Muscle layer of colon (tissue), 2 donors: ENCODE measurements around the gene MRPS2.
"Not testable (repeated sequence)": the region's sequence is repeated elsewhere in the genome, so short reads cannot be mapped to it uniquely, and the experiment has no call there.

Experiments used
- H3K27ac ChIP-seq: one replicate; pipeline ENCODE4 v1.7.0; 2013; ENCODE audit warnings: low read depth, mild to moderate bottlenecking, low read length, moderate library complexity
- H3K27me3 ChIP-seq, 2 donors: one replicate each; pipeline ENCODE4 v1.7.0; 2013; ENCODE audit warnings: low read length in 2 of 2, mild to moderate bottlenecking in 2 of 2; ENCODE audit not compliant: insufficient read depth in 2 of 2, control insufficient read depth in 1 of 2
- H3K36me3 ChIP-seq: one replicate; pipeline ENCODE4 v1.7.0; 2013; ENCODE audit warnings: mild to moderate bottlenecking, low read length; ENCODE audit not compliant: insufficient read depth
- H3K4me1 ChIP-seq: one replicate; pipeline ENCODE4 v1.7.0; 2013; ENCODE audit warnings: mild to moderate bottlenecking, low read length; ENCODE audit not compliant: insufficient read depth
- H3K4me3 ChIP-seq, 2 donors: one replicate each; pipeline ENCODE4 v1.7.0; 2013; ENCODE audit warnings: low read length in 2 of 2, low read depth in 1 of 2, mild to moderate bottlenecking in 1 of 2, moderate library complexity in 1 of 2
- H3K9ac ChIP-seq: one replicate; pipeline ENCODE4 v1.7.0; 2013; ENCODE audit warnings: low read length
- H3K9me3 ChIP-seq: one replicate; pipeline ENCODE4 v1.7.0; 2013; ENCODE audit warnings: mild to moderate bottlenecking, low read length
- donor health status: abdominal sarcoma.
- donor health status: Adenocarcinoma of cecum.

MRPS2 gene

GRCh38 chr9:135549478-135550343, 49.2 kb downstream of the MRPS2 start:
- H3K27ac ChIP-seq, H3K4me3 ChIP-seq, H3K9me3 ChIP-seq, H3K27me3 ChIP-seq, H3K36me3 ChIP-seq, H3K4me1 ChIP-seq, H3K9ac ChIP-seq: not testable (repeated sequence)

GRCh38 chr9:135550344-135550918, 49.9 kb downstream of the MRPS2 start:
- no peak overlapping the region for H3K27ac ChIP-seq
- H3K36me3 ChIP-seq: no peaks in the 10 kb centered on the region
- H3K4me1 ChIP-seq: no peaks in the 10 kb centered on the region
- no peak overlapping the region for H3K4me3 ChIP-seq
- H3K9me3 ChIP-seq: no peaks in the 10 kb centered on the region
- no peak overlapping the region for H3K9ac ChIP-seq
- peaks cover 0 to 6% of the 10 kb centered on the region in 2 donors for H3K27me3 ChIP-seq

DNA sequence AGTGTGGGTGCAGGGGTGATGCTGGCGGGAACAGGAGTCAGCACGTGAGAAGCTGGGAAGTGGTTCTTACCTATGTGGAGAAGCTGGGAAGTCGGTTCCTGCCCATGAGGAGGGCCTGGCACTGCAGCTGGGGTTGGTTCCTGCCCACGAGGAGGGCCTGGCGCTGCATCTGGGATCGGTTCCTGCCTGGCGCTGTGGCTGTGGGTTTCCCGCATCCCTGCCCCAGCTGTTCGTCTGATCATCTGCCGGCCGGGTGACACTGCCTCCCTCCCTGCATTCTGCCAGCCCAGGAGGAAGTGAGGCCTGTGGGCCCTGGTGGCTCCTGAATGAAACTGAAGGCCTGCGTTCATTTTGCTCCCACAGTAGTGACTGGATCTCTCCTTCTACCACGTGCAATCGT, 50.5 kb downstream of the MRPS2 start:
- Histone ChIP-seq H3K4me3 (no peak overlapping the region), H3K27ac (no peak overlapping the region), H3K36me3 (no peaks in the 10 kb centered on the region), H3K4me1 (no peaks in the 10 kb centered on the region), H3K27me3 (peaks cover 0 to 6% of the 10 kb centered on the region in 2 donors), H3K9me3 (no peaks in the 10 kb centered on the region), H3K9ac (no peak overlapping the region)

DNA sequence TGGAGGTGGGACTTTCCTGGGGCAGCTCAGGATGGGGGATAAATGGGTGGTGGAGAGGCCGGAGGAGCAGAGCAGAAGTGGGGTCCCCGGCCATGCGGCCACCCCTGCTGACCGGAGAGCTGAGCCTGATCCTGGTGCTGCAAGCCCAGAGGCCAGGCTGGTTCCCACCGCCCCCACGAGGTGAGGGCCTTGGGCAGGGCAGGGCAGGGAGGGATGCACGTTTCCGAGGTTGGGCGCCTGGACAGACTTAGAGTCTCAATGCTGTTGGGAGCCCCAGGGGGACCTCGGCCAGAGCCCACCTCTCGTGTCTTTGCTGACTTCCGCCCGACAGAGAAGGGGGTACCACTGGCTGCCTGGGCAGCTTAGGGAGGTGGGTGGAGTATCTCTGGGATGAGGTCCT, 51.0 kb downstream of the MRPS2 start:
- H3K9me3 ChIP-seq: no peaks in the 10 kb centered on the region

DNA sequence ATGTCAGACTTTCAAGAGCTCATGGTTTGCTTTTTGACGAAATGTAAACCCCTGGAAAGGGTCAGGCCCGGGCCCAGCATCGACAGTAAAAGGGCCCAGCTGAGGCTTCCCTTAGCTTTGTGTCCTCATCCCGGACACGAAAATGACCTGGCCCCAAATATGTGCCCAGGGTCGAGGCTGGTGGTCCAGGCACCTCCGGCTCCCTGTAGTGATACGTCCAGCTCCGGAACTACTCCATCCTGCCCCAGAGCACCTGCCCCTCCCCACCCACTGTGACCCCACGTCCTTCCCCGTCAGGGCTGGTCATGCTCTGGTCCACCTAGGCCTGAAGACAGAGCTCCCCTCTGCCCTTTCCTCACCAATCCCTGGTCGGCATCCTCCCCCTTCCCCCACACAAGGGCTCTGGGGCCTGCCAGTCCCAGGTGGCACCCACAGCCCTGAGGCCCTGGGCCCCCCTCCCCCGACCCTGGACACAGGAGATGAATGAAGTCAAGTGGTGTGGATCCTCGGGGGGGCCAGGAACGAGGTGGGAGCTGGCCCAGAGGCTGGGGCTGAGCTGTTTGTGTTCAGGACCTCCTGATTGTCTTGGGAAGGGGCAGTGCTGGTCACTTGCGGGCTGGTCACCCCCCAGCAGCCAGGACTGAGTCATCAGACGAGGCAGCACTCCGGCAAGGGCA, 51.7 kb downstream of the MRPS2 start:
- Histone ChIP-seq H3K9me3 (no peaks in the 10 kb centered on the region), H3K27ac (no peak overlapping the region), H3K36me3 (no peaks in the 10 kb centered on the region), H3K4me3 (no peak overlapping the region), H3K27me3 (peaks cover 0 to 6% of the 10 kb centered on the region in 2 donors), H3K4me1 (no peaks in the 10 kb centered on the region), H3K9ac (no peak overlapping the region)

More for the DNA sequence above, 51.0 kb downstream of the MRPS2 start:
- Histone ChIP-seq H3K9ac (no peak overlapping the region), H3K36me3 (no peaks in the 10 kb centered on the region), H3K27ac (no peak overlapping the region), H3K4me1 (no peaks in the 10 kb centered on the region), H3K27me3 (peaks cover 0 to 6% of the 10 kb centered on the region in 2 donors), H3K4me3 (no peak overlapping the region)

DNA sequence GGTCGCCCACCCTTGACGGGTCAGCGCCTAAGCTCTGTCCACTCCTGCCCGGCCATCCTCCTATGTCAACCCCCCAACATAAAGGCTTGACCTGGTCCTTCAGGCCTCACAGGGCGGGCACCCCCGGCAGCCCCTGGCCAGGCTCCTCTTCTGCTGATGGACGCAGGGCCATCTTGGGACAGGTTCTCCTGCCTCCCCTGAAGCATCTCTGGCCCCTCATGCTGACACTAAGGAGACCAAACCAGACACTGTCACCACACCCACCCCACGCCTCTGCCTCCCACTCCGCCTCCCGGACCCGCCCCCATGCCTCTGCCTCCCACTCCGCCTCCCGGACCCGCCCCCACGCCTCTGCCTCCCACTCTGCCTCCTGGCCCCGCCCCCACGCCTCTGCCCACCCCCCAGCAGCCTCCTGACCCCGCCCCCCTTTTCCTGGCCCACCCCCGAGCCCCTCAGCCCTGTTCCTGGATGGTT, 52.3 kb downstream of the MRPS2 start:
- no peaks in the 10 kb centered on the region for H3K36me3 ChIP-seq
- no peak overlapping the region for H3K27ac ChIP-seq
- H3K9ac ChIP-seq: no peak overlapping the region
- H3K4me3 ChIP-seq: no peak overlapping the region
- no peaks in the 10 kb centered on the region for H3K9me3 ChIP-seq
- H3K27me3 ChIP-seq: peaks cover 0 to 6% of the 10 kb centered on the region in 2 donors
- no peaks in the 10 kb centered on the region for H3K4me1 ChIP-seq
